GM13976 (cell line): Measurements from ENCODE around the gene ELOA.
"Not testable (repeated sequence)": the region's sequence is repeated elsewhere in the genome, so short reads cannot be mapped to it uniquely, and the experiment has no call there.

ENCODE experiments used
- DNase-seq: peaks from one replicate; pipeline ENCODE4 v3.0.0; 2012; ENCODE audit warnings: low spot score
- CTCF ChIP-seq: IDR thresholded peaks from 2 replicates; pipeline ENCODE4 v1.5.1; 2012; ENCODE audit warnings: borderline replicate concordance, mild to moderate bottlenecking; ENCODE audit not compliant: insufficient read depth; ENCODE audit errors: extremely low read depth, missing control alignments, control extremely low read depth
- in situ Hi-C: fragments of 300-500 bp; cut with MboI; formaldehyde crosslinking; loops from one replicate; pipeline ENCODE4 v1.12.0; 2022; ENCODE audit warnings: low sequenced_read_pairs, mixed read lengths, inconsistent platforms; ENCODE audit not compliant: unreplicated experiment

ELOA gene

GRCh38 chr1:23793018-23793781, 49.9 kb downstream of the ELOA start:
- TF ChIP-seq CTCF = no peak
- in situ Hi-C loops = no loop called here

GRCh38 chr1:23793861-23794731, 50.8 kb downstream of the ELOA start:
- TF ChIP-seq CTCF = no peak
- no peak for DNase-seq
- in situ Hi-C loops = no loop called here

More at GRCh38 chr1:23793018-23793781, 49.9 kb downstream of the ELOA start:
- DNase-seq = no peak

- in situ Hi-C loops, DNase-seq: not testable (repeated sequence)
Observed at GRCh38 chr1:23794732-23795182, 51.5 kb downstream of the ELOA start.

- DNase-seq = no peak
Observed at GRCh38 chr1:23795676-23796465, 52.6 kb downstream of the ELOA start.

GRCh38 chr1:23796466-23797271, 53.4 kb downstream of the ELOA start:
- in situ Hi-C loops = no loop called here
- DNase-seq = no peak

More at GRCh38 chr1:23795676-23796465, 52.6 kb downstream of the ELOA start:
- in situ Hi-C loops = no loop called here
- no peak for TF ChIP-seq CTCF

More at GRCh38 chr1:23796466-23797271, 53.4 kb downstream of the ELOA start:
- TF ChIP-seq CTCF = no peak
